H4 (cell line): ENCODE data around the gene AOPEP. TPM values are rescaled to one million over a fixed set of nuclear protein-coding genes. Genes with fewer than 3 reads are reported as not detected.

Experiments
- DNase-seq: peaks from one replicate; pipeline ENCODE4 v3.0.0-alpha.2; 2015; ENCODE audit warnings: low spot score
- total RNA-seq: library from RNA; depleted of rRNA; stranded (reverse); fragments of >200 nt; shearing (Covaris generic); gene quantifications from 2 replicates; pipeline ENCODE4 v1.2.3, GENCODE V29; 2014

AOPEP gene
- total RNA-seq, 1 experiment from 2014 or later = 130 TPM

- no peak for DNase-seq
These were observed 266.8 kb downstream of the AOPEP start for GRCh38 chr9:94993160-94993820.

- no peak for DNase-seq
These were observed 267.3 kb downstream of the AOPEP start for GRCh38 chr9:94993821-94994165.

- DNase-seq = no peak
These were observed 268.7 kb downstream of the AOPEP start for GRCh38 chr9:94995048-94995693.

GRCh38 chr9:94996641-94997040 is 270.1 kb downstream of the AOPEP start:
- DNase-seq = no peak

GRCh38 chr9:94997727-94998126 is 271.2 kb downstream of the AOPEP start:
- no peak for DNase-seq

GRCh38 chr9:94999832-95000231 is 273.3 kb downstream of the AOPEP start:
- no peak for DNase-seq

- DNase-seq = no peak
These were observed 274.3 kb downstream of the AOPEP start for GRCh38 chr9:95000821-95001220.

GRCh38 chr9:95001720-95002119 is 275.2 kb downstream of the AOPEP start:
- no peak for DNase-seq

GRCh38 chr9:95003689-95004410 is 277.4 kb downstream of the AOPEP start:
- peak; percentile 31 for DNase-seq

- DNase-seq = no peak
These were observed 278.1 kb downstream of the AOPEP start for GRCh38 chr9:95004411-95005277.

- no peak for DNase-seq
These were observed 279.0 kb downstream of the AOPEP start for GRCh38 chr9:95005278-95006143.

- DNase-seq = no peak
These were observed 280.8 kb downstream of the AOPEP start for GRCh38 chr9:95007226-95007869.

- no peak for DNase-seq
These were observed 281.8 kb downstream of the AOPEP start for GRCh38 chr9:95008151-95008771.

- no peak for DNase-seq
These were observed 283.0 kb downstream of the AOPEP start for GRCh38 chr9:95009459-95009858.

- DNase-seq = no peak
These were observed 283.9 kb downstream of the AOPEP start for GRCh38 chr9:95010431-95010838.

- DNase-seq = no peak
These were observed 285.7 kb downstream of the AOPEP start for GRCh38 chr9:95012035-95012708.

GRCh38 chr9:95012902-95013301 is 286.4 kb downstream of the AOPEP start:
- no peak for DNase-seq

- no peak for DNase-seq
These were observed 288.4 kb downstream of the AOPEP start for GRCh38 chr9:95014917-95015316.

- DNase-seq = no peak
These were observed 289.1 kb downstream of the AOPEP start for GRCh38 chr9:95015569-95015968.

- DNase-seq = no peak
These were observed 290.6 kb downstream of the AOPEP start for GRCh38 chr9:95017062-95017461.
